H9 (cell line): ENCODE measurements around the gene RELB. TPM values are rescaled to one million over a fixed set of nuclear protein-coding genes. Genes with fewer than 3 reads are reported as not detected.

Source experiments
- DNase-seq: peaks from one replicate; pipeline ENCODE4 v3.0.0-alpha.2; 2017
- H2AFZ ChIP-seq: one replicate; pipeline ENCODE4 v1.6.1; 2013; ENCODE audit warnings: mild to moderate bottlenecking, low read length, control low read depth, moderate library complexity
- H2AK5ac ChIP-seq: 2 replicates; pipeline ENCODE4 v1.6.1; 2013; ENCODE audit warnings: low read length, control low read depth, mixed read lengths; ENCODE audit not compliant: insufficient read length
- H2BK120ac ChIP-seq: one replicate; pipeline ENCODE4 v1.6.1; 2013; ENCODE audit warnings: low read depth, mild to moderate bottlenecking, low read length, control low read depth, inconsistent platforms; ENCODE audit not compliant: poor library complexity, severe bottlenecking
- H2BK12ac ChIP-seq: 2 replicates; pipeline ENCODE4 v1.6.1; 2013; ENCODE audit warnings: low read length, control low read depth, mixed read lengths, low read depth; ENCODE audit not compliant: insufficient read length
- H2BK15ac ChIP-seq: 2 replicates; pipeline ENCODE4 v1.6.1; 2013; ENCODE audit warnings: low read depth, low read length, control low read depth
- H2BK20ac ChIP-seq: one replicate; pipeline ENCODE4 v1.6.1; 2013; ENCODE audit warnings: low read depth, mild to moderate bottlenecking, low read length, control low read depth, inconsistent platforms; ENCODE audit not compliant: poor library complexity, severe bottlenecking
- H2BK5ac ChIP-seq: 2 replicates; pipeline ENCODE4 v1.6.1; 2013; ENCODE audit warnings: low read length, control low read depth, mixed read lengths; ENCODE audit not compliant: insufficient read length
- H3K14ac ChIP-seq: 2 replicates; pipeline ENCODE4 v1.6.1; 2013; ENCODE audit warnings: low read length, control low read depth; ENCODE audit not compliant: insufficient read depth
- H3K18ac ChIP-seq: 2 replicates; pipeline ENCODE4 v1.6.1; 2013; ENCODE audit warnings: low read depth, mild to moderate bottlenecking, mixed read lengths, low read length, control low read depth; ENCODE audit not compliant: insufficient read length
- H3K23ac ChIP-seq: 2 replicates; pipeline ENCODE4 v1.6.1; 2013; ENCODE audit warnings: low read length, control low read depth, mixed read lengths, low read depth; ENCODE audit not compliant: insufficient read length
- H3K23me2 ChIP-seq: 2 replicates; pipeline ENCODE4 v1.6.1; 2013; ENCODE audit warnings: low read depth, mild to moderate bottlenecking, mixed read lengths, low read length, control low read depth; ENCODE audit not compliant: insufficient read length, poor library complexity, severe bottlenecking
- H3K27ac ChIP-seq: 2 replicates; pipeline ENCODE4 v1.5.1; 2013; ENCODE audit warnings: low read length, control low read depth, mixed read lengths, low read depth; ENCODE audit not compliant: insufficient read length
- H3K27me3 ChIP-seq: 2 replicates; pipeline ENCODE4 v1.6.1; 2013; ENCODE audit warnings: low read length, control low read depth, inconsistent platforms; ENCODE audit not compliant: insufficient read depth
- H3K4ac ChIP-seq: 2 replicates; pipeline ENCODE4 v1.6.1; 2013; ENCODE audit warnings: low read depth, mild to moderate bottlenecking, control low read depth, inconsistent platforms, low read length, moderate library complexity
- H3K4me1 ChIP-seq: 2 replicates; pipeline ENCODE4 v1.6.1; 2013; ENCODE audit warnings: low read length, control low read depth, inconsistent platforms; ENCODE audit not compliant: insufficient read depth
- H3K4me2 ChIP-seq: 2 replicates; pipeline ENCODE4 v1.6.1; 2013; ENCODE audit warnings: low read length, control low read depth, mixed read lengths; ENCODE audit not compliant: insufficient read length, insufficient read depth
- H3K56ac ChIP-seq: 2 replicates; pipeline ENCODE4 v1.6.1; 2013; ENCODE audit warnings: low read depth, mild to moderate bottlenecking, mixed read lengths, low read length, control low read depth; ENCODE audit not compliant: insufficient read length
- H3K79me1 ChIP-seq: 2 replicates; pipeline ENCODE4 v1.6.1; 2013; ENCODE audit warnings: low read depth, mild to moderate bottlenecking, moderate library complexity, low read length, control low read depth, inconsistent platforms; ENCODE audit not compliant: insufficient read depth, poor library complexity, severe bottlenecking
- H3K79me2 ChIP-seq: 2 replicates; pipeline ENCODE4 v1.6.1; 2013; ENCODE audit warnings: low read length, control low read depth, inconsistent platforms; ENCODE audit not compliant: insufficient read depth
- H3K9ac ChIP-seq: 2 replicates; pipeline ENCODE4 v1.6.1; 2013; ENCODE audit warnings: low read length, control low read depth, mixed read lengths; ENCODE audit not compliant: insufficient read length; ENCODE audit errors: extremely low read depth
- H3K9me3 ChIP-seq: one replicate; pipeline ENCODE4 v1.6.1; 2013; ENCODE audit warnings: low read depth, low read length, inconsistent platforms; ENCODE audit not compliant: control insufficient read depth
- H3T11ph ChIP-seq: one replicate; pipeline ENCODE4 v1.6.1; 2013; ENCODE audit warnings: mild to moderate bottlenecking, low read length, control low read depth, inconsistent platforms
- H4K20me1 ChIP-seq: one replicate; pipeline ENCODE4 v1.6.1; 2013; ENCODE audit not compliant: control insufficient read depth, insufficient read length, insufficient read depth
- H4K5ac ChIP-seq: 2 replicates; pipeline ENCODE4 v1.6.1; 2013; ENCODE audit warnings: low read depth, mild to moderate bottlenecking, mixed read lengths, low read length, control low read depth; ENCODE audit not compliant: insufficient read length
- H4K8ac ChIP-seq: replicated peaks from 2 replicates; pipeline ENCODE4 v1.6.1; 2013; ENCODE audit warnings: low read length, control low read depth, mixed read lengths, low read depth; ENCODE audit not compliant: insufficient read length
- H4K91ac ChIP-seq: 2 replicates; pipeline ENCODE4 v1.6.1; 2013; ENCODE audit warnings: low read depth, mild to moderate bottlenecking, moderate library complexity, mixed read lengths, low read length, control low read depth; ENCODE audit not compliant: insufficient read length
- H3K27ac Mint-ChIP-seq, 3 experiments: 2 replicates in 2 of 3; 3 replicates in 1 of 3; pipeline ENCODE4 v1.8.0; 2020 to 2021; ENCODE audit warnings: mixed read lengths in 3 of 3, mild to moderate bottlenecking in 1 of 3, moderate library complexity in 1 of 3
- H3K27me3 Mint-ChIP-seq: 2 replicates; pipeline ENCODE4 v1.8.0; 2021; ENCODE audit warnings: low read depth, mild to moderate bottlenecking, moderate library complexity, mixed read lengths
- H3K36me3 Mint-ChIP-seq, 3 experiments: 2 replicates in 2 of 3; 3 replicates in 1 of 3; pipeline ENCODE4 v1.8.0; 2020 to 2021; ENCODE audit warnings: low read depth in 3 of 3, mixed read lengths in 3 of 3; ENCODE audit not compliant: insufficient read depth in 1 of 3
- H3K4me1 Mint-ChIP-seq, 2 experiments: 2 replicates each; pipeline ENCODE4 v1.8.0; 2020; ENCODE audit warnings: mixed read lengths in 2 of 2
- H3K4me3 Mint-ChIP-seq, 2 experiments: 2 replicates in 1 of 2; 3 replicates in 1 of 2; pipeline ENCODE4 v1.8.0; 2020 to 2021; ENCODE audit warnings: mild to moderate bottlenecking in 2 of 2, mixed read lengths in 2 of 2, moderate library complexity in 1 of 2
- H3K9me3 Mint-ChIP-seq, 2 experiments: 2 replicates in 1 of 2; 3 replicates in 1 of 2; pipeline ENCODE4 v1.8.0; 2020; ENCODE audit warnings: mild to moderate bottlenecking in 2 of 2, mixed read lengths in 2 of 2, moderate library complexity in 1 of 2
- CTCF ChIP-seq: fragments of 200-600 bp; sonication (generic); conservative IDR thresholded peaks from 3 replicates; pipeline ENCODE4 v1.8.0; 2021; ENCODE audit warnings: antibody characterized with exemption, mild to moderate bottlenecking
- WGBS: extraction: QIAGEN DNeasy Blood & Tissue Kit; methylation state at CpG from one replicate; pipeline ENCODE4 v1.1.7; 2013; ENCODE audit warnings: missing lambda C conversion rate, low lambda C conversion rate, mixed read lengths; ENCODE audit not compliant: insufficient read length; ENCODE audit errors: extremely low coverage; 5-methylcytosine and 5-hydroxymethylcytosine counted together
- total RNA-seq: library from RNA; stranded (reverse); gene quantifications from 2 replicates; pipeline ENCODE4 v1.2.1, GENCODE V29; 2021

Gene RELB
- total RNA-seq, 1 experiment from 2014 or later = 13.7 TPM

GRCh38 chr19:44960906-44961728 lies 40.1 kb upstream of the RELB start:
- Mint-ChIP-seq H3K27ac (peak overlapping the region in 1 of 3 experiments; percentile 83; a peak in 2 of 7 replicates), H3K9me3 (no peaks in the 10 kb centered on the region), H3K27me3 (no peaks in the 10 kb centered on the region), H3K4me3 (no peak overlapping the region), H3K36me3 (peaks cover 16 to 41% (median 39%) of the 10 kb centered on the region in 3 experiments; a peak in 6 of 7 replicates), H3K4me1 (peaks cover 8 to 15% of the 10 kb centered on the region in 2 experiments)
- H3K27ac ChIP-seq = no peak overlapping the region
- no CpG with 5 or more reads among the region's 8 CpGs for WGBS
- H2BK12ac ChIP-seq = no peak overlapping the region
- no peak overlapping the region for H3K18ac ChIP-seq
- no peaks in the 10 kb centered on the region for H3K9me3 ChIP-seq
- no peaks in the 10 kb centered on the region for H3K27me3 ChIP-seq
- H3K4me1 ChIP-seq = no peaks in the 10 kb centered on the region
- H2BK5ac ChIP-seq = no peak overlapping the region
- no peak overlapping the region for H2BK120ac ChIP-seq
- H4K91ac ChIP-seq = no peak overlapping the region
- H4K20me1 ChIP-seq = peaks cover 3% of the 10 kb centered on the region
- no peak overlapping the region for H3K4me2 ChIP-seq
- no peak overlapping the region for H3K56ac ChIP-seq
- H2AK5ac ChIP-seq = no peak overlapping the region
- peaks cover 30% of the 10 kb centered on the region; the same call in 1 of the 2 replicates for H3K79me2 ChIP-seq
- no peak overlapping the region for H2AFZ ChIP-seq
- peaks cover 2% of the 10 kb centered on the region for H3K23me2 ChIP-seq
- DNase-seq = no peak
- no peak for TF ChIP-seq CTCF
- no peak overlapping the region for H2BK20ac ChIP-seq
- no peak overlapping the region; the same call in 1 of the 2 replicates for H3K14ac ChIP-seq
- no peak overlapping the region for H3K23ac ChIP-seq
- H3K79me1 ChIP-seq = peaks cover 12% of the 10 kb centered on the region
- no peak overlapping the region for H3K9ac ChIP-seq
- no peak overlapping the region for H2BK15ac ChIP-seq
- no peak overlapping the region for H3K4ac ChIP-seq
- no peak overlapping the region for H4K8ac ChIP-seq
- no peak overlapping the region for H3T11ph ChIP-seq
- H4K5ac ChIP-seq = no peak overlapping the region
